Ovary (tissue), 3 donors: Measurements from ENCODE around the gene FMNL1.

Experiments
- CTCF ChIP-seq, 3 donors: fragments of 450-650 bp in 2 of 3; fragments of 200-600 bp in 1 of 3; IDR thresholded peaks; one replicate each; pipeline versions ENCODE4 v1.5.1 to v1.8.0; 2016 to 2022; ENCODE audit warnings: antibody characterized with exemption in 3 of 3, mild to moderate bottlenecking in 1 of 3
- EP300 ChIP-seq: sonication (generic); formaldehyde crosslinking; IDR thresholded peaks from one replicate; pipeline ENCODE4 v1.6.1; 2017; ENCODE audit warnings: antibody characterized with exemption
- POLR2A ChIP-seq: fragments of 450-650 bp; IDR thresholded peaks from one replicate; pipeline ENCODE4 v1.6.1; 2017; ENCODE audit warnings: antibody characterized with exemption, mild to moderate bottlenecking, moderate library complexity
- donor health status: DM: no; HTN: no; CAD: no.

GRCh38 chr17:45186801-45187354 is 34.8 kb upstream of the FMNL1 start:
- no peak for TF ChIP-seq CTCF (IDR thresholded peaks at IDR 0.05)
- no peak for TF ChIP-seq POLR2A
- TF ChIP-seq EP300: no peak
